HepG2 (cell line): Measurements from ENCODE around the gene TPCN2.

Experiments used
- ADNP ChIP-seq: sonication (generic); formaldehyde crosslinking; IDR thresholded peaks from 2 replicates; pipeline ENCODE4 v1.4.0; 2020; ENCODE audit warnings: missing genetic modification reagents
- ATF1 ChIP-seq: IDR thresholded peaks from 2 replicates; pipeline ENCODE4 v1.6.1; 2016; ENCODE audit warnings: mild to moderate bottlenecking, control low read depth
- CBX1 ChIP-seq: IDR thresholded peaks from one replicate; pipeline ENCODE4 v1.6.1; 2016; ENCODE audit warnings: antibody characterized with exemption, low read depth
- CHD4 ChIP-seq: fragments of 200-600 bp; sonication (generic); IDR thresholded peaks from 2 replicates; pipeline ENCODE4 v1.7.0; 2017; ENCODE audit warnings: mild to moderate bottlenecking, low read length, borderline replicate concordance
- GATAD2A ChIP-seq: IDR thresholded peaks from 2 replicates; pipeline ENCODE4 v1.6.1; 2016
- PRDM15 ChIP-seq: sonication (generic); formaldehyde crosslinking; IDR thresholded peaks from 2 replicates; pipeline ENCODE4 v1.4.0; 2020; ENCODE audit warnings: missing genetic modification reagents
- PREB ChIP-seq: sonication (generic); formaldehyde crosslinking; IDR thresholded peaks from 2 replicates; pipeline ENCODE4 v1.4.0; 2020; ENCODE audit warnings: missing genetic modification reagents
- SNRNP70 ChIP-seq: fragments of 200-400 bp; formaldehyde crosslinking; IDR thresholded peaks from 2 replicates; pipeline ENCODE4 v1.6.1; 2017; ENCODE audit warnings: mild to moderate bottlenecking, low read depth, low read length, moderate library complexity
- TBX2 ChIP-seq: sonication (generic); formaldehyde crosslinking; IDR thresholded peaks from 2 replicates; pipeline ENCODE4 v1.5.0; 2020; ENCODE audit warnings: missing genetic modification reagents, mild to moderate bottlenecking, borderline replicate concordance
- ZBTB49 ChIP-seq: sonication (generic); formaldehyde crosslinking; IDR thresholded peaks from 2 replicates; pipeline ENCODE4 v1.4.0; 2020; ENCODE audit warnings: missing genetic modification reagents, borderline replicate concordance
- ZFP41 ChIP-seq: sonication (generic); formaldehyde crosslinking; IDR thresholded peaks from 2 replicates; pipeline ENCODE4 v1.4.0; 2020; ENCODE audit warnings: mild to moderate bottlenecking, missing genetic modification reagents, borderline replicate concordance
- ZFX ChIP-seq: sonication (generic); formaldehyde crosslinking; IDR thresholded peaks from 2 replicates; pipeline ENCODE4 v1.4.0; 2020; ENCODE audit warnings: mild to moderate bottlenecking, low read depth, missing genetic modification reagents, moderate library complexity
- ZNF557 ChIP-seq: sonication (generic); formaldehyde crosslinking; IDR thresholded peaks from 2 replicates; pipeline ENCODE4 v1.4.0; 2020; ENCODE audit warnings: missing genetic modification reagents
- ZNF747 ChIP-seq: sonication (generic); formaldehyde crosslinking; IDR thresholded peaks from 2 replicates; pipeline ENCODE4 v1.8.1; 2023; ENCODE audit warnings: missing genetic modification reagents, mild to moderate bottlenecking, borderline replicate concordance

- TF ChIP-seq PREB (no peak), ATF1 (CRISPR knock-in tag) (no peak), ZBTB49 (no peak), PRDM15 (CRISPR knock-in tag) (no peak), TBX2 (CRISPR knock-in tag) (no peak), ZFP41 (no peak), SNRNP70 (no peak), GATAD2A (CRISPR knock-in tag) (no peak), CHD4 (no peak), ADNP (CRISPR knock-in tag) (no peak), CBX1 (no peak), ZFX (CRISPR knock-in tag) (no peak), ZNF557 (no peak), ZNF747 (CRISPR knock-in tag) (no peak)
Observed at GRCh38 chr11:69013009-69013951, 35.5 kb upstream of the TPCN2 start, which contains the start of gene MRGPRF.
